Measurements from ENCODE around the gene IBTK. TPM values are rescaled to one million over a fixed set of nuclear protein-coding genes. Genes with fewer than 3 reads are reported as not detected.
"Not testable (repeated sequence)": the region's sequence is repeated elsewhere in the genome, so short reads cannot be mapped to it uniquely, and the experiment has no call there.

The IBTK gene
- total and polyA plus RNA-seq, 9 donors, result 13.3 to 37.4 (median 28.0) TPM

GRCh38 chr6:82205930-82206392 lies 41.6 kb downstream of the IBTK start:
- no peaks in the 10 kb centered on the region for H3K27me3 ChIP-seq
- H3K9me3 ChIP-seq, result no peaks in the 10 kb centered on the region
- intact Hi-C loops (cut with DNase I), result no loop called here
- no peak overlapping the region for H3K27ac ChIP-seq
- peaks cover 4% of the 10 kb centered on the region for H3K4me1 ChIP-seq (ENCODE audit: insufficient read depth)
- no peak for TF ChIP-seq CTCF (IDR thresholded peaks at IDR 0.05)
- no peak for TF ChIP-seq EP300 (IDR thresholded peaks at IDR 0.05)
- no peak for TF ChIP-seq POLR2A (IDR thresholded peaks at IDR 0.05)
- H3K36me3 ChIP-seq, result no peaks in the 10 kb centered on the region
- no peak for DNase-seq
- H3K4me3 ChIP-seq, result no peak overlapping the region
- 46 to 62% (median 47%) methylated on average over 1 of the region's 1 CpG for WGBS, 3 donors

- intact Hi-C loops (cut with DNase I), result no loop called here
- Histone ChIP-seq H3K27me3 (no peaks in the 10 kb centered on the region), H3K27ac (no peak overlapping the region), H3K36me3 (no peaks in the 10 kb centered on the region), H3K9me3 (no peaks in the 10 kb centered on the region), H3K4me1 (ENCODE audit: insufficient read depth) (peaks cover 4% of the 10 kb centered on the region), H3K4me3 (no peak overlapping the region)
- no peak for DNase-seq
- no peak for TF ChIP-seq EP300 (IDR thresholded peaks at IDR 0.05)
- no peak for TF ChIP-seq POLR2A (IDR thresholded peaks at IDR 0.05)
- TF ChIP-seq CTCF (IDR thresholded peaks at IDR 0.05), result no peak
Observed at GRCh38 chr6:82204020-82204419, 43.5 kb downstream of the IBTK start.

- Histone ChIP-seq H3K4me1 (ENCODE audit: insufficient read depth) (no peaks in the 10 kb centered on the region), H3K27me3 (no peaks in the 10 kb centered on the region), H3K9me3 (no peaks in the 10 kb centered on the region), H3K4me3 (no peak overlapping the region), H3K36me3 (no peaks in the 10 kb centered on the region), H3K27ac (no peak overlapping the region)
- WGBS, 3 donors, result 73 to 84% (median 78%) methylated on average over 4 of the region's 4 CpGs
- no peak for DNase-seq
- intact Hi-C loops (cut with DNase I), result no loop called here
- no peak for TF ChIP-seq CTCF (IDR thresholded peaks at IDR 0.05)
- no peak for TF ChIP-seq POLR2A (IDR thresholded peaks at IDR 0.05)
- no peak for TF ChIP-seq EP300 (IDR thresholded peaks at IDR 0.05)
Observed at GRCh38 chr6:82197784-82198183, 49.8 kb downstream of the IBTK start.

DNA sequence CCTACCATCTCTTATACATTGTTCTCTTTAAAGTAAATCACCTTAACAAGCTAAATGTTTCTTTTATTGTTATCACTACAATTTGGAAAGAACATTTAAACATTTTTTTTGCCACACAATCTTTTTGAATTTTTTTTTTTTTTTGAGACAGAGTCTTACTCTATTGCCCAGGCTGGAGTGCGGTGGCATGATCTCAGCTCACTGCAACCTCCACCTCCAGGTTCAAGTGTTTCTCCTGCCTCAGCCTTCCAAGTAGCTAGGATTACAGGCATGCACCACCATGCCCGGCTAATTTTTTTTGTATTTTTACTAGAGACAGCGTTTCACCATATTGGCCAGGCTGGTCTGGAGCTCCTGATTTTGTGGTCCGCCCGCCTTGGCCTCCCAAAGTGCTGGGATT lies 50.3 kb downstream of the IBTK start:
- intact Hi-C loops (cut with DNase I); H3K4me1 ChIP-seq (ENCODE audit: insufficient read depth); H3K4me3 ChIP-seq; H3K27me3 ChIP-seq; H3K27ac ChIP-seq; H3K36me3 ChIP-seq; H3K9me3 ChIP-seq; DNase-seq: not testable (repeated sequence)
- WGBS, 3 donors, result 95 to 96% (median 95%) methylated on average over 5 of the region's 5 CpGs

DNA sequence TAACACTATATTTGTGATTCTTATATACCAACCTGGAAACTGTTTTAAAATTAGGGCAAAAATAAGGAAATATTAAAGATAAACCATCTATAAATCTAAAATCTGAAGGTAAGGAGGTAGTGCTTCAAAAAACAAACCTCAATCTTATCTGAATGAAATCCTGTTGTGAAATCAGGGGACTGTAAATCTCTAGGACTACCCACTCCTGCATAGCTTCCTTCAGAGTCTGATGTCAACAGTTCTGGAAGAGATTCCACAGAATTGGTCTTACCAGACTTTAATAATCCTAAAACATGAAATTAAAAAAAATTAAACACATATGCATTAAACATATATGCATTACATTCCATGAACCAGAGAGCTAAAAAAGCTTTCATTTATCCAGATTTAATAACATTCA lies 51.4 kb downstream of the IBTK start:
- Histone ChIP-seq H3K4me1 (ENCODE audit: insufficient read depth) (no peaks in the 10 kb centered on the region), H3K36me3 (no peaks in the 10 kb centered on the region), H3K9me3 (no peaks in the 10 kb centered on the region), H3K27ac (no peak overlapping the region), H3K27me3 (no peaks in the 10 kb centered on the region), H3K4me3 (no peak overlapping the region)
- intact Hi-C loops (cut with DNase I), result no loop called here
- TF ChIP-seq EP300 (IDR thresholded peaks at IDR 0.05) (no peak), CTCF (IDR thresholded peaks at IDR 0.05) (no peak), POLR2A (IDR thresholded peaks at IDR 0.05) (no peak)
- DNase-seq, result no peak
